GM12878 (cell line): ENCODE results near the gene HDDC3. TPM values are rescaled to one million over a fixed set of nuclear protein-coding genes. Genes with fewer than 3 reads are reported as not detected.

Experiments
- BHLHE40 ChIP-seq, 2 experiments: fragments of 450-650 bp in 1 of 2; IDR thresholded peaks; 2 replicates each; pipeline ENCODE4 v1.6.1; 2011 to 2017; ENCODE audit warnings: low read depth in 2 of 2, borderline replicate concordance in 1 of 2, improper control_type of control experiment in 1 of 2, low read length in 1 of 2, mild to moderate bottlenecking in 1 of 2
- CREM ChIP-seq: IDR thresholded peaks from 2 replicates; pipeline ENCODE4 v1.6.1; 2014; ENCODE audit warnings: antibody characterized with exemption, low read depth
- JUNB ChIP-seq: IDR thresholded peaks from 2 replicates; pipeline ENCODE4 v1.6.1; 2016; ENCODE audit warnings: antibody characterized with exemption, mild to moderate bottlenecking
- KLF5 ChIP-seq: fragments of 450-650 bp; IDR thresholded peaks from 2 replicates; pipeline ENCODE4 v1.6.1; 2014; ENCODE audit warnings: mild to moderate bottlenecking; ENCODE audit not compliant: partially characterized antibody
- MTA2 ChIP-seq: fragments of 450-650 bp; IDR thresholded peaks from 2 replicates; pipeline ENCODE4 v1.6.1; 2016; ENCODE audit warnings: low read depth, mild to moderate bottlenecking, moderate library complexity
- NBN ChIP-seq: fragments of 450-650 bp; IDR thresholded peaks from 2 replicates; pipeline ENCODE4 v1.6.1; 2016
- NFYA ChIP-seq: IDR thresholded peaks from 2 replicates; pipeline ENCODE4 v1.6.1; 2011; ENCODE audit warnings: low read depth, mild to moderate bottlenecking, low read length, improper control_type of control experiment, borderline replicate concordance
- POU2F2 ChIP-seq: IDR thresholded peaks from 3 replicates; pipeline ENCODE4 v1.6.1; 2011; ENCODE audit warnings: low read depth, mild to moderate bottlenecking, low read length, borderline replicate concordance
- RAD21 ChIP-seq: IDR thresholded peaks from 2 replicates; pipeline ENCODE4 v1.6.1; 2011; ENCODE audit warnings: mild to moderate bottlenecking, low read depth, low read length, moderate library complexity; ENCODE audit not compliant: insufficient read depth
- RELA ChIP-seq: fragments of 450-650 bp; IDR thresholded peaks from 2 replicates; pipeline ENCODE4 v1.8.0; 2014; ENCODE audit warnings: borderline replicate concordance; ENCODE audit not compliant: partially characterized antibody
- SIX5 ChIP-seq: IDR thresholded peaks from 2 replicates; pipeline ENCODE4 v1.6.1; 2011; ENCODE audit warnings: mild to moderate bottlenecking, low read depth, low read length, moderate library complexity; ENCODE audit not compliant: severe bottlenecking
- SMAD5 ChIP-seq: IDR thresholded peaks from 2 replicates; pipeline ENCODE4 v1.6.1; 2016; ENCODE audit warnings: antibody characterized with exemption, low read depth
- SMARCA5 ChIP-seq: fragments of 450-650 bp; IDR thresholded peaks from 2 replicates; pipeline ENCODE4 v1.6.1; 2017; ENCODE audit warnings: mild to moderate bottlenecking
- SMC3 ChIP-seq: IDR thresholded peaks from 2 replicates; pipeline ENCODE4 v1.6.1; 2011; ENCODE audit warnings: low read length, improper control_type of control experiment, borderline replicate concordance
- SUZ12 ChIP-seq: fragments of 200-600 bp; sonication (generic); IDR thresholded peaks from one replicate; pipeline ENCODE4 v1.6.1; 2018; ENCODE audit warnings: antibody characterized with exemption, mild to moderate bottlenecking; ENCODE audit not compliant: unreplicated experiment
- TCF12 ChIP-seq: IDR thresholded peaks from 2 replicates; pipeline ENCODE4 v1.6.1; 2011; ENCODE audit warnings: low read depth, mild to moderate bottlenecking, low read length
- TCF7 ChIP-seq: IDR thresholded peaks from 2 replicates; pipeline ENCODE4 v1.6.1; 2014; ENCODE audit warnings: antibody characterized with exemption, borderline replicate concordance
- YBX1 ChIP-seq: fragments of 450-650 bp; IDR thresholded peaks from 2 replicates; pipeline ENCODE4 v1.6.1; 2016; ENCODE audit warnings: antibody characterized with exemption
- YY1 ChIP-seq: IDR thresholded peaks from 2 replicates; pipeline ENCODE4 v1.6.1; 2011; ENCODE audit warnings: low read depth, mild to moderate bottlenecking, low read length
- ZZZ3 ChIP-seq: IDR thresholded peaks from 2 replicates; pipeline ENCODE4 v1.6.1; 2011; ENCODE audit warnings: low read depth; ENCODE audit not compliant: control insufficient read depth, insufficient read length
- polyA plus RNA-seq, 11 experiments: library from polyadenylated mRNA; depleted of rRNA in 4 of 11; unstranded in 6 of 11; stranded (reverse) in 5 of 11; fragments of >200 nt; fragmentation: Nextera tagmentation in 4 of 11; fragmentation: Illumina TruSeq in 1 of 11; extraction: Ambion mirVana in 4 of 11; extraction: Trizol in 1 of 11; gene quantifications; 1 replicate in 1 of 11; 2 replicates in 10 of 11; pipeline versions ENCODE4 v1.2.1 to v1.2.3, GENCODE V29; 2011 to 2016; ENCODE audit warnings: inconsistent platforms in 2 of 11, missing spikeins in 2 of 11, low read depth in 1 of 11
- total RNA-seq, 4 experiments: library from RNA; depleted of rRNA in 3 of 4; stranded (reverse); fragments of >200 nt in 3 of 4; fragmentation: Illumina TruSeq in 1 of 4; extraction: Trizol in 1 of 4; gene quantifications; 2 replicates each; pipeline versions ENCODE4 v1.2.1 to v1.2.3, GENCODE V29; 2013 to 2021
- TF ChIP-seq, protein P1 (sequence below): fragments of 450-650 bp; IDR thresholded peaks from 2 replicates; pipeline ENCODE4 v1.6.1; 2016; ENCODE audit warnings: mild to moderate bottlenecking
- TF ChIP-seq, protein P2 (sequence below), 3 experiments: IDR thresholded peaks in 2 of 3; conservative IDR thresholded peaks in 1 of 3; 2 replicates each; pipeline ENCODE4 v1.5.1; 2011; ENCODE audit warnings: low read depth in 3 of 3, low read length in 3 of 3, mild to moderate bottlenecking in 3 of 3, control low read depth in 2 of 3, moderate library complexity in 2 of 3, inconsistent platforms in 1 of 3, mixed read lengths in 1 of 3; ENCODE audit not compliant: control insufficient read depth in 2 of 3, insufficient read depth in 1 of 3; ENCODE audit errors: extremely low read depth in 1 of 3

Gene HDDC3
- total and polyA plus RNA-seq, 10 of the 15 experiments (the other 5 are each of a cell fraction or from before 2014, with no cell fraction given) = 5.6 to 39.5 (median 23.0) TPM

DNA sequence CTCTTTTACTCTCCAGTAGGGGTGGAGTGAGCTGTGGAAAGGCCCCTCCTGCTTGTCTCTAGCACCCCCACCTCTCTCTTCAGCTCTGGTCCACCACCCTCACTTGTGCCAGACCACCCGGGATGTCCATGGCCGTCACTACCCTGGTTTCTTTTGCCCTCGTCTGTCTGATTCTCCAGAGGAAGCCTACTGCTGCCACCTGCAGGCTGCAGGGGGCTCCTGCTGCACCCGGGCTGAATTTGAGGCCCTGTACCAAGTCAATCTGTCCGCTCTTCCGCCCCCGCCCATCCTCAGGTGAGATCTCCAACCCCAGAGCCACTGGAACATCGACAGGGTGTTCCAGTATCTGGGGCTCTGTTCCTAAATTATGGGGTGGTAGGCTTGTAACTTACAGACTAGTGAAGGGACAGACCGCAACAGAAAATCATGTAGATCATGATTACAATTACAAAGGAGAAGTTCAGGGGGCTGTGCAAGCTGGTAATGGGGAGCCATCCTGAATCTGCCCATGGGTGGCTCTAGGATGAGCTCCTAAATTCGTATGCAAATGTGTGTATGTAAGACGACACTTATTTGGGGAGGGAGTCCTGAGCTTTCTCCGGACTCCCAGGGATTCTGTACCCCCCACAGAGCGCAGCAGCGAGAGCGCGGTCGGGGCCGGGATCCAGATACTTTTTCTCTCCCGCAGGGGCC lies 2.1 kb upstream of the HDDC3 start (continued):
- TF ChIP-seq, protein P1, sequence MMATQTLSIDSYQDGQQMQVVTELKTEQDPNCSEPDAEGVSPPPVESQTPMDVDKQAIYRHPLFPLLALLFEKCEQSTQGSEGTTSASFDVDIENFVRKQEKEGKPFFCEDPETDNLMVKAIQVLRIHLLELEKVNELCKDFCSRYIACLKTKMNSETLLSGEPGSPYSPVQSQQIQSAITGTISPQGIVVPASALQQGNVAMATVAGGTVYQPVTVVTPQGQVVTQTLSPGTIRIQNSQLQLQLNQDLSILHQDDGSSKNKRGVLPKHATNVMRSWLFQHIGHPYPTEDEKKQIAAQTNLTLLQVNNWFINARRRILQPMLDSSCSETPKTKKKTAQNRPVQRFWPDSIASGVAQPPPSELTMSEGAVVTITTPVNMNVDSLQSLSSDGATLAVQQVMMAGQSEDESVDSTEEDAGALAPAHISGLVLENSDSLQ = peak; percentile 39
- TF ChIP-seq SIX5 (no peak), SMAD5 (no peak), NFYA (no peak), TCF7 (no peak), CREM (peak; percentile 29; the same call in 1 of the 2 replicates), YY1 (peak; percentile 79), YBX1 (no peak), TCF12 (0 out of 2 replicates have a peak, but pooled peaks have one; percentile 40), SMARCA5 (peak; percentile 82; the same call in 1 of the 2 replicates), MTA2 (no peak), SUZ12 (no peak), NBN (peak; percentile 62; the same call in 1 of the 2 replicates), BHLHE40 (IDR thresholded peaks at IDR 0.05; ENCODE audit: borderline replicate concordance in 1 of 2, low read depth in 2 of 2, low read length in 1 of 2) (peak in 1 of 2 experiments; percentile 50; a peak in 2 of 4 replicates), RELA (peak; percentile 14), RAD21 (peak; percentile 85), ZZZ3 (no peak), POU2F2 (no peak), KLF5 (peak; percentile 25), JUNB (no peak), SMC3 (peak; percentile 65)
- TF ChIP-seq, protein P2, sequence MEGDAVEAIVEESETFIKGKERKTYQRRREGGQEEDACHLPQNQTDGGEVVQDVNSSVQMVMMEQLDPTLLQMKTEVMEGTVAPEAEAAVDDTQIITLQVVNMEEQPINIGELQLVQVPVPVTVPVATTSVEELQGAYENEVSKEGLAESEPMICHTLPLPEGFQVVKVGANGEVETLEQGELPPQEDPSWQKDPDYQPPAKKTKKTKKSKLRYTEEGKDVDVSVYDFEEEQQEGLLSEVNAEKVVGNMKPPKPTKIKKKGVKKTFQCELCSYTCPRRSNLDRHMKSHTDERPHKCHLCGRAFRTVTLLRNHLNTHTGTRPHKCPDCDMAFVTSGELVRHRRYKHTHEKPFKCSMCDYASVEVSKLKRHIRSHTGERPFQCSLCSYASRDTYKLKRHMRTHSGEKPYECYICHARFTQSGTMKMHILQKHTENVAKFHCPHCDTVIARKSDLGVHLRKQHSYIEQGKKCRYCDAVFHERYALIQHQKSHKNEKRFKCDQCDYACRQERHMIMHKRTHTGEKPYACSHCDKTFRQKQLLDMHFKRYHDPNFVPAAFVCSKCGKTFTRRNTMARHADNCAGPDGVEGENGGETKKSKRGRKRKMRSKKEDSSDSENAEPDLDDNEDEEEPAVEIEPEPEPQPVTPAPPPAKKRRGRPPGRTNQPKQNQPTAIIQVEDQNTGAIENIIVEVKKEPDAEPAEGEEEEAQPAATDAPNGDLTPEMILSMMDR (IDR thresholded peaks at IDR 0.05 in 2 of 3, conservative IDR thresholded peaks at IDR 0.05 in 1 of 3; ENCODE audit: control insufficient read depth in 2 of 3, extremely low read depth in 1 of 3, insufficient read depth in 1 of 3, low read depth in 3 of 3, low read length in 3 of 3) = peak; percentile 94 to 98 (median 97)
